CD4-positive, alpha-beta T cell (primary cell): ENCODE results near the gene LPIN2. TPM values are rescaled to one million over a fixed set of nuclear protein-coding genes. Genes with fewer than 3 reads are reported as not detected.

ENCODE experiments used
- ATAC-seq: fragments of 200-7000 bp; cut with Tn5 transposase; one replicate; pipeline ENCODE4 v1.10.0; 2022; ENCODE audit warnings: mild to moderate bottlenecking; ENCODE audit not compliant: poor library complexity
- CTCF ChIA-PET: fragments of 350-600 bp; sonication (Branson Sonifier 250); formaldehyde crosslinking; loops from one replicate; lab custom pipeline; 2021; ENCODE audit warnings: antibody characterized with exemption, inconsistent platforms; lab: Charles Lee
- POLR2A ChIA-PET: fragments of 350-600 bp; sonication (Branson Sonifier 250); formaldehyde crosslinking; loops from one replicate; lab custom pipeline; 2021; ENCODE audit warnings: antibody characterized with exemption, inconsistent platforms; lab: Charles Lee
- DNase-seq, 14 experiments: peaks; one replicate each; pipeline ENCODE4 v3.0.0-alpha.2; 2013 to 2020; ENCODE audit warnings: mixed read lengths in 2 of 14
- H3K27ac ChIP-seq, 2 donors: one replicate each; pipeline versions ENCODE4 v1.5.1 to v1.7.0; 2013; ENCODE audit warnings: low read length in 2 of 2, low read depth in 1 of 2, mild to moderate bottlenecking in 1 of 2
- H3K27me3 ChIP-seq, 2 experiments: 1 replicate in 1 of 2; 2 replicates in 1 of 2; pipeline versions ENCODE4 v1.6.1 to v1.7.0; 2013; ENCODE audit warnings: low read length in 2 of 2, control low read depth in 1 of 2, mild to moderate bottlenecking in 1 of 2, moderate library complexity in 1 of 2; ENCODE audit not compliant: insufficient read depth in 2 of 2, control insufficient read depth in 1 of 2
- H3K36me3 ChIP-seq: one replicate; pipeline ENCODE4 v1.6.1; 2013; ENCODE audit warnings: low read length, control low read depth; ENCODE audit not compliant: insufficient read depth
- H3K4me1 ChIP-seq: one replicate; pipeline ENCODE4 v1.6.1; 2013; ENCODE audit warnings: low read length, control low read depth; ENCODE audit not compliant: insufficient read depth
- H3K4me3 ChIP-seq: one replicate; pipeline ENCODE4 v1.5.1; 2013; ENCODE audit warnings: mild to moderate bottlenecking, low read length, moderate library complexity
- H3K9me3 ChIP-seq, 2 experiments: 1 replicate in 1 of 2; 2 replicates in 1 of 2; pipeline versions ENCODE4 v1.6.1 to v1.7.0; 2013; ENCODE audit warnings: low read length in 2 of 2, mild to moderate bottlenecking in 2 of 2, control low read depth in 1 of 2, moderate library complexity in 1 of 2; ENCODE audit not compliant: control insufficient read depth in 1 of 2, insufficient read depth in 1 of 2
- H3K27ac Mint-ChIP-seq: one replicate; pipeline ENCODE4 v1.8.0; 2020; ENCODE audit warnings: mixed read lengths
- H3K27me3 Mint-ChIP-seq: one replicate; pipeline ENCODE4 v1.8.0; 2021; ENCODE audit warnings: mixed read lengths
- H3K36me3 Mint-ChIP-seq: one replicate; pipeline ENCODE4 v1.8.0; 2021; ENCODE audit warnings: low read depth, mixed read lengths
- H3K4me1 Mint-ChIP-seq: one replicate; pipeline ENCODE4 v1.8.0; 2021; ENCODE audit warnings: low read depth, mixed read lengths
- H3K4me3 Mint-ChIP-seq: one replicate; pipeline ENCODE4 v1.8.0; 2020; ENCODE audit warnings: mild to moderate bottlenecking, mixed read lengths
- H3K9me3 Mint-ChIP-seq: one replicate; pipeline ENCODE4 v1.8.0; 2020; ENCODE audit warnings: mixed read lengths
- CTCF ChIP-seq: fragments of 200-600 bp; IDR thresholded peaks from one replicate; pipeline ENCODE4 v1.8.0; 2022; ENCODE audit warnings: antibody characterized with exemption, mild to moderate bottlenecking
- intact Hi-C, 2 experiments: fragments of 100-400 bp; cut with DNase I in 1 of 2; cut with micrococcal nuclease in 1 of 2; formaldehyde crosslinking; loops; one replicate each; pipeline versions ENCODE4 v1.15.1 to v1.9.0; 2023 to 2025; cut with DNase I, micrococcal nuclease
- total RNA-seq, 174 experiments: library from RNA in 2 of 174; stranded (reverse) in 2 of 174; gene quantifications; one replicate each; pipeline ENCODE4 v1.2.3 and lab custom pipeline; 2021 to 2026

The LPIN2 gene
- total RNA-seq, 2 experiments from 2014 or later, result 48.7 to 49.0 TPM

- Mint-ChIP-seq H3K9me3 (no peaks in the 10 kb centered on the region), H3K4me3 (no peak overlapping the region), H3K27me3 (no peaks in the 10 kb centered on the region), H3K36me3 (no peaks in the 10 kb centered on the region), H3K27ac (no peak overlapping the region), H3K4me1 (peaks cover 67% of the 10 kb centered on the region)
- ATAC-seq, result no peak
- POLR2A ChIA-PET, result interaction anchor here (1.0 kb wide), 1 partner anchor 42 kb away, joined by 3 read pairs; the partner anchor contains the start of gene LPIN2
- peaks cover 51% of the 10 kb centered on the region for H3K4me1 ChIP-seq
- H3K36me3 ChIP-seq, result no peaks in the 10 kb centered on the region
- H3K4me3 ChIP-seq, result no peak overlapping the region
- CTCF ChIA-PET, result interaction anchor here (1.2 kb wide), 1 partner anchor 74 kb away, joined by 3 read pairs; no protein-coding TSS in a partner anchor
- H3K27ac ChIP-seq, result no peak overlapping the region
- no peaks in the 10 kb centered on the region for H3K9me3 ChIP-seq
- H3K27me3 ChIP-seq, result no peaks in the 10 kb centered on the region
- DNase-seq, result no peak
- no peak for TF ChIP-seq CTCF
- intact Hi-C loops, result no loop called here
Measured at GRCh38 chr18:3055186-3055728, 42.3 kb upstream of the LPIN2 start.

GRCh38 chr18:3054780-3055179 is 41.8 kb upstream of the LPIN2 start:
- no peaks in the 10 kb centered on the region for H3K27me3 ChIP-seq
- Mint-ChIP-seq H3K36me3 (no peaks in the 10 kb centered on the region), H3K4me1 (peaks cover 63% of the 10 kb centered on the region), H3K27me3 (no peaks in the 10 kb centered on the region), H3K4me3 (no peak overlapping the region), H3K9me3 (no peaks in the 10 kb centered on the region), H3K27ac (no peak overlapping the region)
- DNase-seq, result no peak
- no peaks in the 10 kb centered on the region for H3K36me3 ChIP-seq
- CTCF ChIA-PET, result no interaction called here
- no peaks in the 10 kb centered on the region for H3K9me3 ChIP-seq
- TF ChIP-seq CTCF, result no peak
- intact Hi-C loops, result no loop called here
- peaks cover 46% of the 10 kb centered on the region for H3K4me1 ChIP-seq
- POLR2A ChIA-PET, result no interaction called here
- H3K27ac ChIP-seq, result no peak overlapping the region
- ATAC-seq, result no peak
- no peak overlapping the region for H3K4me3 ChIP-seq

- H3K4me1 Mint-ChIP-seq, result peaks cover 58% of the 10 kb centered on the region
- no peaks in the 10 kb centered on the region for H3K36me3 Mint-ChIP-seq
- H3K9me3 Mint-ChIP-seq, result no peaks in the 10 kb centered on the region
- Histone ChIP-seq H3K4me3 (no peak overlapping the region), H3K9me3 (no peaks in the 10 kb centered on the region), H3K36me3 (no peaks in the 10 kb centered on the region), H3K27ac (no peak overlapping the region), H3K4me1 (peaks cover 45% of the 10 kb centered on the region), H3K27me3 (no peaks in the 10 kb centered on the region)
- H3K27ac Mint-ChIP-seq, result no peak overlapping the region
- ATAC-seq (no peak), DNase-seq (no peak)
- CTCF ChIA-PET, result no interaction called here
- POLR2A ChIA-PET, result interaction anchor here (0.6 kb wide), 1 partner anchor 57 kb away, joined by 3 read pairs; no protein-coding TSS in a partner anchor
- H3K27me3 Mint-ChIP-seq, result no peaks in the 10 kb centered on the region
- no peak overlapping the region for H3K4me3 Mint-ChIP-seq
- intact Hi-C loops, result no loop called here
- TF ChIP-seq CTCF, result no peak
Measured at GRCh38 chr18:3054214-3054613, 41.3 kb upstream of the LPIN2 start.
